Measurements from ENCODE around the gene TEAD4.
"Not testable (repeated sequence)": the region's sequence is repeated elsewhere in the genome, so short reads cannot be mapped to it uniquely, and the experiment has no call there.

The TEAD4 gene

GRCh38 chr12:3047961-3048360, 88.8 kb downstream of the TEAD4 start:
- no peaks in the 10 kb centered on the region for H3K9me3 ChIP-seq (ENCODE audit: control insufficient read depth, insufficient read depth, low read length)
- H3K9ac ChIP-seq (ENCODE audit: low read depth, low read length) = no peak overlapping the region
- H3K4me1 ChIP-seq (ENCODE audit: insufficient read depth, low read length) = peaks cover 8% of the 10 kb centered on the region; the same call in 1 of the 2 replicates
- H3K36me3 ChIP-seq (ENCODE audit: insufficient read depth, low read length) = no peaks in the 10 kb centered on the region

GRCh38 chr12:3048540-3048939, 89.3 kb downstream of the TEAD4 start:
- Histone ChIP-seq H3K9me3 (ENCODE audit: control insufficient read depth, insufficient read depth, low read length) (no peaks in the 10 kb centered on the region), H3K9ac (ENCODE audit: low read depth, low read length) (no peak overlapping the region), H3K36me3 (ENCODE audit: insufficient read depth, low read length) (no peaks in the 10 kb centered on the region), H3K4me1 (ENCODE audit: insufficient read depth, low read length) (peaks cover 8% of the 10 kb centered on the region; the same call in 1 of the 2 replicates)

GRCh38 chr12:3049176-3049575, 90.0 kb downstream of the TEAD4 start:
- peaks cover 8% of the 10 kb centered on the region; the same call in 1 of the 2 replicates for H3K4me1 ChIP-seq (ENCODE audit: insufficient read depth, low read length)
- no peaks in the 10 kb centered on the region for H3K36me3 ChIP-seq (ENCODE audit: insufficient read depth, low read length)
- no peak overlapping the region for H3K9ac ChIP-seq (ENCODE audit: low read depth, low read length)
- H3K9me3 ChIP-seq (ENCODE audit: control insufficient read depth, insufficient read depth, low read length) = no peaks in the 10 kb centered on the region

- H3K36me3 ChIP-seq (ENCODE audit: insufficient read depth, low read length) = no peaks in the 10 kb centered on the region
- H3K4me1 ChIP-seq (ENCODE audit: insufficient read depth, low read length) = peaks cover 8% of the 10 kb centered on the region; the same call in 1 of the 2 replicates
- no peak overlapping the region for H3K9ac ChIP-seq (ENCODE audit: low read depth, low read length)
- H3K9me3 ChIP-seq (ENCODE audit: control insufficient read depth, insufficient read depth, low read length) = no peaks in the 10 kb centered on the region
Observed at GRCh38 chr12:3049611-3050249, 90.5 kb downstream of the TEAD4 start.

- H3K9ac ChIP-seq (ENCODE audit: low read depth, low read length) = no peak overlapping the region
- H3K36me3 ChIP-seq (ENCODE audit: insufficient read depth, low read length) = no peaks in the 10 kb centered on the region
- H3K4me1 ChIP-seq (ENCODE audit: insufficient read depth, low read length) = no peaks in the 10 kb centered on the region; the same call in 1 of the 2 replicates
- no peaks in the 10 kb centered on the region for H3K9me3 ChIP-seq (ENCODE audit: control insufficient read depth, insufficient read depth, low read length)
Observed at GRCh38 chr12:3054374-3054773, 95.2 kb downstream of the TEAD4 start.

- Histone ChIP-seq H3K4me1 (ENCODE audit: insufficient read depth, low read length) (no peaks in the 10 kb centered on the region; the same call in 1 of the 2 replicates), H3K36me3 (ENCODE audit: insufficient read depth, low read length) (no peaks in the 10 kb centered on the region), H3K9ac (ENCODE audit: low read depth, low read length) (no peak overlapping the region), H3K9me3 (ENCODE audit: control insufficient read depth, insufficient read depth, low read length) (no peaks in the 10 kb centered on the region)
Observed at GRCh38 chr12:3055026-3055703, 96.0 kb downstream of the TEAD4 start.

- H3K36me3 ChIP-seq (ENCODE audit: insufficient read depth, low read length) = no peaks in the 10 kb centered on the region
- H3K9ac ChIP-seq (ENCODE audit: low read depth, low read length) = no peak overlapping the region
- H3K9me3 ChIP-seq (ENCODE audit: control insufficient read depth, insufficient read depth, low read length) = no peaks in the 10 kb centered on the region
Observed at GRCh38 chr12:3055704-3056467, 96.7 kb downstream of the TEAD4 start.

GRCh38 chr12:3061059-3061458, 101.9 kb downstream of the TEAD4 start:
- Histone ChIP-seq H3K9ac (ENCODE audit: low read depth, low read length) (no peak overlapping the region), H3K36me3 (ENCODE audit: insufficient read depth, low read length) (no peaks in the 10 kb centered on the region), H3K4me1 (ENCODE audit: insufficient read depth, low read length) (no peaks in the 10 kb centered on the region), H3K9me3 (ENCODE audit: control insufficient read depth, insufficient read depth, low read length) (no peaks in the 10 kb centered on the region)

More at GRCh38 chr12:3055704-3056467, 96.7 kb downstream of the TEAD4 start:
- H3K4me1 ChIP-seq (ENCODE audit: insufficient read depth, low read length) = no peaks in the 10 kb centered on the region; the same call in 1 of the 2 replicates

GRCh38 chr12:3061501-3062215, 102.5 kb downstream of the TEAD4 start:
- Histone ChIP-seq H3K4me1 (ENCODE audit: insufficient read depth, low read length) (no peaks in the 10 kb centered on the region), H3K9ac (ENCODE audit: low read depth, low read length) (no peak overlapping the region), H3K36me3 (ENCODE audit: insufficient read depth, low read length) (no peaks in the 10 kb centered on the region), H3K9me3 (ENCODE audit: control insufficient read depth, insufficient read depth, low read length) (no peaks in the 10 kb centered on the region)

- H3K9me3 ChIP-seq (ENCODE audit: control insufficient read depth, insufficient read depth, low read length) = no peaks in the 10 kb centered on the region
- no peaks in the 10 kb centered on the region for H3K4me1 ChIP-seq (ENCODE audit: insufficient read depth, low read length)
- H3K9ac ChIP-seq (ENCODE audit: low read depth, low read length) = no peak overlapping the region
- no peaks in the 10 kb centered on the region for H3K36me3 ChIP-seq (ENCODE audit: insufficient read depth, low read length)
Observed at GRCh38 chr12:3065300-3065699, 106.1 kb downstream of the TEAD4 start.

GRCh38 chr12:3065846-3066245, 106.6 kb downstream of the TEAD4 start:
- H3K9me3 ChIP-seq (ENCODE audit: control insufficient read depth, insufficient read depth, low read length); H3K4me1 ChIP-seq (ENCODE audit: insufficient read depth, low read length); H3K36me3 ChIP-seq (ENCODE audit: insufficient read depth, low read length); H3K9ac ChIP-seq (ENCODE audit: low read depth, low read length): not testable (repeated sequence)

GRCh38 chr12:3069714-3070113, 110.5 kb downstream of the TEAD4 start:
- H3K9me3 ChIP-seq (ENCODE audit: control insufficient read depth, insufficient read depth, low read length) = no peaks in the 10 kb centered on the region
- H3K4me1 ChIP-seq (ENCODE audit: insufficient read depth, low read length) = peaks cover 3% of the 10 kb centered on the region; the same call in 1 of the 2 replicates
- no peaks in the 10 kb centered on the region for H3K36me3 ChIP-seq (ENCODE audit: insufficient read depth, low read length)
- no peak overlapping the region for H3K9ac ChIP-seq (ENCODE audit: low read depth, low read length)

GRCh38 chr12:3071107-3071506, 111.9 kb downstream of the TEAD4 start:
- Histone ChIP-seq H3K4me1 (ENCODE audit: insufficient read depth, low read length) (peaks cover 3% of the 10 kb centered on the region; the same call in 1 of the 2 replicates), H3K9me3 (ENCODE audit: control insufficient read depth, insufficient read depth, low read length) (no peaks in the 10 kb centered on the region), H3K36me3 (ENCODE audit: insufficient read depth, low read length) (no peaks in the 10 kb centered on the region), H3K9ac (ENCODE audit: low read depth, low read length) (no peak overlapping the region)

- Histone ChIP-seq H3K9me3 (ENCODE audit: control insufficient read depth, insufficient read depth, low read length) (no peaks in the 10 kb centered on the region), H3K9ac (ENCODE audit: low read depth, low read length) (no peak overlapping the region), H3K36me3 (ENCODE audit: insufficient read depth, low read length) (no peaks in the 10 kb centered on the region), H3K4me1 (ENCODE audit: insufficient read depth, low read length) (peaks cover 3% of the 10 kb centered on the region; the same call in 1 of the 2 replicates)
Observed at GRCh38 chr12:3071710-3072109, 112.5 kb downstream of the TEAD4 start.
